GM12865 (cell line): ENCODE measurements around the gene DGCR2.

Experiments
- DNase-seq: peaks from one replicate; pipeline ENCODE4 v3.0.0; 2010; ENCODE audit warnings: low read depth
- H3K4me3 ChIP-seq: 2 replicates; pipeline ENCODE4 v1.5.1; 2011; ENCODE audit warnings: mild to moderate bottlenecking, low read depth, low read length, control low read depth
- CTCF ChIP-seq: IDR thresholded peaks from 2 replicates; pipeline ENCODE4 v1.5.1; 2011; ENCODE audit warnings: low read length, control low read depth, low read depth, inconsistent platforms; ENCODE audit not compliant: insufficient read depth; ENCODE audit errors: missing control alignments

DGCR2 gene

GRCh38 chr22:19068784-19069271, 53.4 kb downstream of the DGCR2 start:
- no peak for TF ChIP-seq CTCF
- DNase-seq: no peak
- H3K4me3 ChIP-seq: no peak overlapping the region

GRCh38 chr22:19067696-19068348, 54.4 kb downstream of the DGCR2 start:
- H3K4me3 ChIP-seq: no peak overlapping the region
- no peak for TF ChIP-seq CTCF
- DNase-seq: no peak

DNA sequence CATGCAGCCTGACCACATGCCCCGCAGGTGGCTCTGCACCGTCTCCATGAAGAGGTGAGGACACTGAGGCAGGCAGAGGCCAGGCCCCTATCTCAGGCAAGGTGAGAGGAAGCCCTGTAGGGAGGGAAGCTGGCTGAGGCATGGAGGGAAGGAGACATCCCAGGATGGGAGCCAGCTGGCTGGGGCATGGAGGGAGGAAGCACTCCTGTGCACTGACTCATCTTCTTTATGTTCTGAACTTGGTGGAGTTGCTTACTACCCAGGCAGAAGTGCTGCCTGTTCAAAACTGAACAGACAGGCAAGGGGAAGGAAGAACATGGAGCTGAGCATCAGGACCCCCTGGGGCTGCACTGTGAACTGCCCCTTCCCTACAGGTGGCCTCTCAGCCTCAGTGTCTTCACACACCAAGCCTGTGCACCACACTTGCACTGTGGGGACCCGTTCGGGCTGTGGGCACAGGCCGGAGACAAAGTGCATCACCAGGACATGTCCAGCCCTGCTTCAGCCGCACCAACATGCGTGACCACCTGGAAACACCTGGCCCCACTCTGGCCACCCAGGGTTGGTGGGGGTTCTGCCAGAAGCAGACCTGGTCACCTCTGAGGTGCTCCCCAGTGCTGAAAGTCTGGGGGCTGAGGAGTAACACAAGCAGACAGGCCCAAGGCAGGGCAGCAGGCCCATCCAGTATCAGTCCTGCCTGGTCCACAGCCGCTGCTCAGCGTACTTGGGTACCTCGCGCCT, 55.5 kb downstream of the DGCR2 start:
- no peak for TF ChIP-seq CTCF
- no peak for DNase-seq
- no peak overlapping the region for H3K4me3 ChIP-seq

- DNase-seq: no peak
- no peak for TF ChIP-seq CTCF
- H3K4me3 ChIP-seq: no peak overlapping the region
These were observed 56.3 kb downstream of the DGCR2 start for GRCh38 chr22:19065929-19066328.

GRCh38 chr22:19065298-19065859, 56.8 kb downstream of the DGCR2 start:
- H3K4me3 ChIP-seq: no peak overlapping the region
- no peak for DNase-seq
- TF ChIP-seq CTCF: no peak

DNA sequence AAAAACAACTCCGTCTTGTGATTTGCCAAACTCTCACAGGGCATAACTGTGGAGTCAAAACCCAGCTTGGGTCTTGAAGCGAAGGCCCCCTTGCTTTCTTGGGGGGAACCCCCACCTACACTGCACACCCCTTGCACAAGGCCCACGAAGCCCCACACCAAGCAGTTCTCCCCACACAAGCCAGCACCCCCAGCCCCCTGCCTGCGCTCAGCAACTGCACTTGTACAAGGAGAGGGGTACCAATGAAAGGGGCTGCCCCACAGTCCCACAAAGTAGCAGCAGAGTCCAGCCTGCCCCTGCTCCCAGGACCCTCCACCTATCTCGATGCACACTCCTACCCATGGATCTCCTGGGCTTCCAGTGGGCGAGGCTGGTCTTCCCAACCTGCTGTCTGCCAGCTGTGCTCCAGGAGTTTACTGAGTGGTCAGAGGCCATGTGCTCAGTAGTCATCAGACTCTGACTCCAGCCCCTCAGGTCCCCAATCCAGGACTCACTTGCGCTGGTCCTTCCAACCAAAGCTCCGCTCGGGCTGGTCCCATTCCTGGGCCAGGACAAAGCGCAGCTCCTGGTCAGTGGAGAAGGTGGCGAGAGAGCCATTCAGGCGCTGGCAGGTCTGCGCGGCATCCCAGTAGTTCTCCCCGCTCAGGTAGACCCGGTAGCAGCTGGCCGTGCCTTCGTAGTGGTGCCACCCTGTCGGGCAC, 57.7 kb downstream of the DGCR2 start:
- no peak for TF ChIP-seq CTCF

More for the DNA sequence above, 57.7 kb downstream of the DGCR2 start:
- H3K4me3 ChIP-seq: no peak overlapping the region
- no peak for DNase-seq
